Mammary epithelial cell (primary cell): ENCODE results near the gene STRC.
"Not testable (repeated sequence)": the region's sequence is repeated elsewhere in the genome, so short reads cannot be mapped to it uniquely, and the experiment has no call there.

Source experiments
- EZH2 ChIP-seq: IDR thresholded peaks from 2 replicates; pipeline ENCODE4 v1.6.1; 2012; ENCODE audit warnings: low read length, inconsistent platforms, borderline replicate concordance
- TF ChIP-seq, protein P1 (sequence below), 2 donors: IDR thresholded peaks in 1 of 2; conservative IDR thresholded peaks in 1 of 2; 2 replicates each; pipeline ENCODE4 v1.5.1; 2011 to 2012; ENCODE audit warnings: inconsistent platforms in 2 of 2, low read length in 2 of 2, mild to moderate bottlenecking in 2 of 2, control low read depth in 1 of 2, low read depth in 1 of 2; ENCODE audit not compliant: insufficient read depth in 1 of 2; ENCODE audit errors: extremely low read depth in 1 of 2

DNA sequence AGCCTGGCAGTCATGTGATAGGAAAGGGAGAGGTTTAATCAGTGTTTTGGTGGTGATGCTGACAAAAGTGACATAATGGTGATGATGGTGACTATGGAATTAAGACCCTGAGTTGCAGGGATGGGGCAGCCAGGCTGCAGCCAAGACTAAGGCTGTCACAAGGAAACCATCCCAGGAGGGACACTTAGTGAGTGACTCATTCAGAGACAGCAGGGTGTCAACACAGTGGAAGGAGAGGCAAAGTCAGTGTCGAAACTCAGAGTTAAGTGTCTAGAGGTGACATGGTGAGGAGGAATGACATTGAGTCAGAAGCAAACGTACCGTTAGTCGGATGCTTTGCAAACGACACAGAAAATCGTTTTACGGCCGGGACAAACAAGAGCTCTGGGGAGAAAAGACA lies 44.7 kb upstream of the STRC start:
- TF ChIP-seq, protein P1, sequence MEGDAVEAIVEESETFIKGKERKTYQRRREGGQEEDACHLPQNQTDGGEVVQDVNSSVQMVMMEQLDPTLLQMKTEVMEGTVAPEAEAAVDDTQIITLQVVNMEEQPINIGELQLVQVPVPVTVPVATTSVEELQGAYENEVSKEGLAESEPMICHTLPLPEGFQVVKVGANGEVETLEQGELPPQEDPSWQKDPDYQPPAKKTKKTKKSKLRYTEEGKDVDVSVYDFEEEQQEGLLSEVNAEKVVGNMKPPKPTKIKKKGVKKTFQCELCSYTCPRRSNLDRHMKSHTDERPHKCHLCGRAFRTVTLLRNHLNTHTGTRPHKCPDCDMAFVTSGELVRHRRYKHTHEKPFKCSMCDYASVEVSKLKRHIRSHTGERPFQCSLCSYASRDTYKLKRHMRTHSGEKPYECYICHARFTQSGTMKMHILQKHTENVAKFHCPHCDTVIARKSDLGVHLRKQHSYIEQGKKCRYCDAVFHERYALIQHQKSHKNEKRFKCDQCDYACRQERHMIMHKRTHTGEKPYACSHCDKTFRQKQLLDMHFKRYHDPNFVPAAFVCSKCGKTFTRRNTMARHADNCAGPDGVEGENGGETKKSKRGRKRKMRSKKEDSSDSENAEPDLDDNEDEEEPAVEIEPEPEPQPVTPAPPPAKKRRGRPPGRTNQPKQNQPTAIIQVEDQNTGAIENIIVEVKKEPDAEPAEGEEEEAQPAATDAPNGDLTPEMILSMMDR (conservative IDR thresholded peaks at IDR 0.05 in 1 of 2, IDR thresholded peaks at IDR 0.05 in 1 of 2; ENCODE audit: extremely low read depth in 1 of 2, insufficient read depth in 1 of 2, low read depth in 1 of 2, low read length in 2 of 2): not testable (repeated sequence)
- not testable (repeated sequence) for TF ChIP-seq EZH2
